GM18951 (cell line): ENCODE measurements around the gene MS4A6A.
"Not testable (repeated sequence)": the region's sequence is repeated elsewhere in the genome, so short reads cannot be mapped to it uniquely, and the experiment has no call there.

Experiments
- POLR2A ChIP-seq: IDR thresholded peaks from 4 replicates; pipeline ENCODE4 v1.6.1; 2011; ENCODE audit warnings: mild to moderate bottlenecking; ENCODE audit not compliant: insufficient read length, insufficient read depth; ENCODE audit errors: extremely low read depth
- in situ Hi-C: fragments of 300-500 bp; cut with MboI; formaldehyde crosslinking; loops from one replicate; pipeline ENCODE4 v1.12.0; 2022; ENCODE audit warnings: low sequenced_read_pairs, mixed read lengths, inconsistent platforms; ENCODE audit not compliant: unreplicated experiment

Gene MS4A6A

GRCh38 chr11:60182541-60183330 lies at the start of gene MS4A6A:
Gene MS4A6A (minus strand): TSS chr11:60183083. CDS start chr11:60181727, 1,356 bp downstream.
- no peak for TF ChIP-seq POLR2A
- in situ Hi-C loops: no loop called here

- in situ Hi-C loops: no loop called here
- no peak for TF ChIP-seq POLR2A
Measured at GRCh38 chr11:60230681-60231080, 47.8 kb upstream of the MS4A6A start.

GRCh38 chr11:60222141-60222540 lies 39.3 kb upstream of the MS4A6A start:
- no peak for TF ChIP-seq POLR2A
- in situ Hi-C loops: no loop called here

- no peak for TF ChIP-seq POLR2A
- in situ Hi-C loops: no loop called here
Measured at GRCh38 chr11:60221692-60222091, 38.8 kb upstream of the MS4A6A start.

GRCh38 chr11:60221181-60221580 lies 38.3 kb upstream of the MS4A6A start:
- in situ Hi-C loops: no loop called here
- no peak for TF ChIP-seq POLR2A

- in situ Hi-C loops: no loop called here
- TF ChIP-seq POLR2A: no peak
Measured at GRCh38 chr11:60214386-60214785, 31.5 kb upstream of the MS4A6A start.

- in situ Hi-C loops: no loop called here
Measured at GRCh38 chr11:60211206-60211605, 28.3 kb upstream of the MS4A6A start.

GRCh38 chr11:60209977-60210376 lies 27.1 kb upstream of the MS4A6A start:
- in situ Hi-C loops: no loop called here
- no peak for TF ChIP-seq POLR2A

More at GRCh38 chr11:60211206-60211605, 28.3 kb upstream of the MS4A6A start:
- TF ChIP-seq POLR2A: no peak

GRCh38 chr11:60208951-60209350 lies 26.1 kb upstream of the MS4A6A start:
- no peak for TF ChIP-seq POLR2A
- in situ Hi-C loops: no loop called here

GRCh38 chr11:60208146-60208895 lies 25.4 kb upstream of the MS4A6A start:
- in situ Hi-C loops: no loop called here
- no peak for TF ChIP-seq POLR2A

- TF ChIP-seq POLR2A: no peak
- in situ Hi-C loops: no loop called here
Measured at GRCh38 chr11:60206616-60207015, 23.7 kb upstream of the MS4A6A start.

- no peak for TF ChIP-seq POLR2A
- in situ Hi-C loops: no loop called here
Measured at GRCh38 chr11:60204922-60205321, 22.0 kb upstream of the MS4A6A start.

- in situ Hi-C loops: not testable (repeated sequence)
Measured at GRCh38 chr11:60201334-60201733, 18.5 kb upstream of the MS4A6A start.

GRCh38 chr11:60197442-60197841 lies 14.6 kb upstream of the MS4A6A start:
- in situ Hi-C loops: no loop called here
- TF ChIP-seq POLR2A: no peak
